Gastrocnemius medialis (tissue), 4 donors: ENCODE measurements around the gene ERCC6L2. TPM values are rescaled to one million over a fixed set of nuclear protein-coding genes. Genes with fewer than 3 reads are reported as not detected.

Experiments
- ATAC-seq, 2 donors: fragments of 150-250 bp; one replicate each; pipeline ENCODE4 v1.9.1; 2016
- DNase-seq, 2 donors: peaks; one replicate each; pipeline ENCODE4 v3.0.0-alpha.2; 2019
- H3K27ac ChIP-seq, 4 donors: fragments of 200-600 bp; sonication (generic); 1 replicate in 1 of 4; 2 replicates in 3 of 4; pipeline ENCODE4 v1.5.1; 2016 to 2018; ENCODE audit warnings: mild to moderate bottlenecking in 2 of 4, moderate library complexity in 1 of 4
- H3K27me3 ChIP-seq, 3 donors: fragments of 200-600 bp; sonication (generic) in 2 of 3; 1 replicate in 1 of 3; 2 replicates in 2 of 3; pipeline versions ENCODE4 v1.5.1 to v1.6.0; 2016 to 2019; ENCODE audit warnings: mild to moderate bottlenecking in 1 of 3, moderate library complexity in 1 of 3
- H3K36me3 ChIP-seq, 2 donors: fragments of 200-600 bp; sonication (generic) in 1 of 2; one replicate each; pipeline ENCODE4 v1.5.1; 2017 to 2018
- H3K4me1 ChIP-seq, 2 donors: fragments of 200-600 bp; sonication (generic) in 1 of 2; one replicate each; pipeline ENCODE4 v1.5.1; 2016 to 2017; ENCODE audit warnings: mild to moderate bottlenecking in 2 of 2
- H3K4me3 ChIP-seq, 4 donors: fragments of 200-600 bp; sonication (generic) in 3 of 4; 1 replicate in 1 of 4; 2 replicates in 3 of 4; pipeline ENCODE4 v1.5.1; 2016 to 2019; ENCODE audit warnings: mild to moderate bottlenecking in 2 of 4
- H3K9me3 ChIP-seq, 3 donors: fragments of 200-600 bp; sonication (generic) in 2 of 3; 1 replicate in 1 of 3; 2 replicates in 2 of 3; pipeline ENCODE4 v1.5.1; 2016 to 2019
- CTCF ChIP-seq, 5 experiments: fragments of 450-650 bp in 3 of 5; fragments of 200-600 bp in 2 of 5; sonication (generic) in 2 of 5; IDR thresholded peaks in 4 of 5; conservative IDR thresholded peaks in 1 of 5; 1 replicate in 4 of 5; 2 replicates in 1 of 5; pipeline ENCODE4 v1.5.1; 2016 to 2019; ENCODE audit warnings: antibody characterized with exemption in 5 of 5, mild to moderate bottlenecking in 3 of 5, moderate library complexity in 3 of 5
- POLR2A ChIP-seq, 2 donors: fragments of 450-650 bp; IDR thresholded peaks; one replicate each; pipeline ENCODE4 v1.6.1; 2017; ENCODE audit warnings: antibody characterized with exemption in 2 of 2, mild to moderate bottlenecking in 2 of 2, moderate library complexity in 2 of 2
- in situ Hi-C, 4 donors: fragments of 200-750 bp; cut with MboI; loops; one replicate each; pipeline versions ENCODE4 v1.15.0 to v1.8.0; 2017; ENCODE audit warnings: low sequenced_read_pairs in 4 of 4
- intact Hi-C: fragments of 100-400 bp; cut with DNase I; formaldehyde crosslinking; loops from one replicate; pipeline ENCODE4 v1.15.1; 2023; ENCODE audit warnings: low total_unique reads
- total RNA-seq, 4 donors: library from RNA; depleted of rRNA; stranded (reverse); fragments of >200 nt; gene quantifications; one replicate each; pipeline versions ENCODE4 v1.1.0 to v1.2.3, GENCODE V29; 2016

Gene ERCC6L2
- total RNA-seq, 4 donors from 2014 or later, result 24.2 to 46.2 (median 35.9) TPM

- intact Hi-C loops (no loop called here), in situ Hi-C loops (loop anchor here in 2 of 4 donors (25.0 kb wide), 2 partner anchors 316 to 384 kb away; partner anchors contain the start of gene PTCH1 (in 1 of the 2))
- Histone ChIP-seq H3K27me3 (no peaks in the 10 kb centered on the region), H3K4me3 (no peak overlapping the region), H3K27ac (no peak overlapping the region), H3K36me3 (peaks cover 0 to 7% of the 10 kb centered on the region in 2 donors), H3K4me1 (peaks cover 7 to 10% of the 10 kb centered on the region in 2 donors), H3K9me3 (no peaks in the 10 kb centered on the region)
- DNase-seq (no peak), ATAC-seq (no peak)
- no peak for TF ChIP-seq POLR2A (IDR thresholded peaks at IDR 0.05)
- no peak for TF ChIP-seq CTCF (IDR thresholded peaks at IDR 0.05 in 4 of 5, conservative IDR thresholded peaks at IDR 0.05 in 1 of 5)
Measured at GRCh38 chr9:95896580-95896979, 21.1 kb downstream of the ERCC6L2 start.

DNA sequence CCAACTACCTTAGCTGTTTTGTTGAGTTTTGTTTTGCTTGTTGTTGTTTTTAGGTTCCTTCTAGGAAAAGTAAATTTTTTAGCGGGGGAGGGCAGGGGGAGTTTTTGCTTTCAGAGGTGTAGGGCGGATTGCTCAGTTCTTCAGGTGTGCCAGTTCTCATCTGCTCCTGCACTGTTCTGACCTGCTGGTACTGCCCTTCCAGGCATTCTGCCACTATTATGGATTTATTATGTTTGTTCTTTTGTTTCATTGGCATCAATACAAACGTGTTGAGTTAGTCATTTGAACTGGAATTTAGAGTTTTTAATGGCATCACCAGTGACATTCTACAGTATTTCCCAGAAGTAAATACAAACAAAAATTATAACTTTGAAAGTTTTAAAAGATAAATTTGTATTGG is 26.0 kb downstream of the ERCC6L2 start:
- Histone ChIP-seq H3K36me3 (peaks cover 0 to 7% of the 10 kb centered on the region in 2 donors), H3K27ac (no peak overlapping the region), H3K4me1 (peaks cover 7 to 11% of the 10 kb centered on the region in 2 donors), H3K4me3 (no peak overlapping the region), H3K27me3 (no peaks in the 10 kb centered on the region), H3K9me3 (no peaks in the 10 kb centered on the region)
- DNase-seq (no peak), ATAC-seq (no peak)
- intact Hi-C loops (no loop called here), in situ Hi-C loops (loop anchor here in 1 of 4 donors (25.0 kb wide), 1 partner anchor 111 kb away; no protein-coding TSS in a partner anchor)
- no peak for TF ChIP-seq CTCF (IDR thresholded peaks at IDR 0.05 in 4 of 5, conservative IDR thresholded peaks at IDR 0.05 in 1 of 5)
- no peak for TF ChIP-seq POLR2A (IDR thresholded peaks at IDR 0.05)

- in situ Hi-C loops (loop anchor here in 1 of 4 donors (25.0 kb wide), 1 partner anchor 109 kb away; no protein-coding TSS in a partner anchor), intact Hi-C loops (no loop called here)
- H3K4me1 ChIP-seq, result peaks cover 7% of the 10 kb centered on the region in 2 donors
- no peak overlapping the region for H3K4me3 ChIP-seq
- TF ChIP-seq POLR2A (IDR thresholded peaks at IDR 0.05) (no peak), CTCF (IDR thresholded peaks at IDR 0.05 in 4 of 5, conservative IDR thresholded peaks at IDR 0.05 in 1 of 5) (no peak)
- DNase-seq (no peak), ATAC-seq (no peak)
- H3K36me3 ChIP-seq, result peaks cover 0 to 3% of the 10 kb centered on the region in 2 donors
- H3K27me3 ChIP-seq, result no peaks in the 10 kb centered on the region
- no peak overlapping the region for H3K27ac ChIP-seq
- H3K9me3 ChIP-seq, result no peaks in the 10 kb centered on the region
Measured at GRCh38 chr9:95903398-95903797, 27.9 kb downstream of the ERCC6L2 start.

- no peaks in the 10 kb centered on the region for H3K9me3 ChIP-seq
- H3K4me3 ChIP-seq, result no peak overlapping the region
- TF ChIP-seq POLR2A (IDR thresholded peaks at IDR 0.05), result no peak
- no peak for TF ChIP-seq CTCF (IDR thresholded peaks at IDR 0.05 in 4 of 5, conservative IDR thresholded peaks at IDR 0.05 in 1 of 5)
- intact Hi-C loops, result no loop called here
- in situ Hi-C loops, result loop anchor here in 1 of 4 donors (25.0 kb wide), 1 partner anchor 105 kb away; no protein-coding TSS in a partner anchor
- H3K27me3 ChIP-seq, result no peaks in the 10 kb centered on the region
- no peak overlapping the region for H3K27ac ChIP-seq
- H3K36me3 ChIP-seq, result no peaks in the 10 kb centered on the region
- no peaks in the 10 kb centered on the region for H3K4me1 ChIP-seq
- no peak for DNase-seq
- ATAC-seq, result no peak
Measured at GRCh38 chr9:95907794-95908193, 32.3 kb downstream of the ERCC6L2 start.
